Measurements from ENCODE around the gene PKP1.
A peak's percentile ranks its signal among the peaks of the same experiment; 100 is the strongest.

PKP1 gene

DNA sequence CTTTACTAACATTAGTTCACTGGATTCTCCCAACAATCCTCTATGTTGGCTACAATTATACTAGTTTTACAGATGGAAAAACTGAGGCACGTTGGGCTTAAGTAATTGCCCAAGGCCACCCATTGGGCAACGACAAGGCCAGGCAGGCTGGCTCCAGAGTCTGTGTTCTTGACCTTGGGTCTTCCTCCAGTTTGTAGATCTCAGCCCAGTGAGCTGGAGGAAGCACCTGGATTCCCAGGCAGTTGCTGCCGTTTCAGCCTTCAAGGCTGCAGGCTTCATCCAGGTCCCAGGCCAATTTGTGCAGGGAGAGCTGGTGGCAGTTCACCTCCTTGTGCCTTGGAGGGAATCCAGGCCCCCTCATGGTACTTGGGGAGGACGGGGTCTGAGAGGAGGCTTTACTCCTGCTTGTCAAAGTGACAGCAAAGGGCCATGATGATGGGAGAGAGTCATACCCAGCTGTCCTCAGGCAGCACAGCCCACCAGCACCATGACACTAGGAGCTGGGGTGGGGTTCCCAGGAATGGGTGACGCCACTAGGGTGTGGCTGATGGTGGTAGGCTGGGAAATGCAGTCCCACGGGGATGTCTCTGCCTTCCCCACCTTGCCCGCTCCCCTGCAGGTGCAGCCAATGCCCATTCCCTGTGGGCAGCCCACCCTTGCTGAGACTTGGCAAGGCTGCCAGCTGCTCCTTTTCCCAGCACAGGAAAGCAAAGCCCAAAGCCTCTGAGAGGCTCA, 27.1 kb downstream of the PKP1 start:
- no peak for DNase-seq

DNA sequence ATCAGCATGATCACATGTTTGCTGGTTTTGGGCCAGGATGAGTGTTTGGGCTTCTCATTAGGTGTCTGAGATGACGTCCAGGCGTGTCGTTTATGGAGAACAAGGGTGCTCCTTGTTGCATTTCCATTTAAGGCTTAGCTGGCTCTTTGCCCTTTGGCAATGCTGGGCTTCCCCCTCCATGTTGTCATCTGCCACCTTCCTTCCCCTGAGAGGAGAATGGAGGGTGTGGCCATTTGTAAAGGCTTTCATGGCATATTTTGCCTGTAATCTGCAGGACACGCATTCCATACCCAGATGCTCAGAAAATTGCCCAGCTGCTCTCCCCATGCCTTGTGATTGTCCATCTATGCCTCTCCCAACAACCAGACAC, 27.7 kb downstream of the PKP1 start:
- DNase-seq = peak; percentile 88

DNA sequence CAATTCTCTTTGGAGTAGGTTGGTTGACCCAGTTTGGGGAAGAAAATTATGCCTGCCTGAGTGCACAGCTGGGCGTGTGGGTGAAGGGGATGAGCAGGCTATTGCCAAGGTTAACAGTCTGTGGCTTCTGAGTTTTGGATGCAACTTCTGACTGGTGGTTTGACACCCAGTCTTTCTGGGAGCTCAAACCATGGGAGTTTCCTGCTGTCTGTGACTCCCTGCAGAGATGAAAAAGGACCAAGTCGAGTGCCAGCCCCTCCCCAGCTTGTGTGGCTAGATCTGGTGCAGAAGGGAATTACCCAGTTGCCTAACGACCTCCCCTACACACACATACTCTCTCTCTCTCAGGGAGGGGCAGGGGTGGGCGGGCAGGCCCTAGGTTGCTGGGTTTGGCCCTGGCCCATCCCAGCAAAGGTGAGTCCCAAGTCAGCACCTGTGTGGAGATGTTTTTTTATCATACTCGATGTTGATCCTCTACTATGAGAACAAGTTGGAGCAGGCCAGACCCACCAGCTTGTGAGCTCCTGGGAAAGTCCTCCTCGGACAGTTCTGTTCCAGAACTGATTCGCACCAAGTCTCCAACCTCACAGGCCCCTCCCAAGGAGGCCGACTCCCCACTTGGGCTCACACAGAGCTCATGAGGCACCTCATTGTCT, 28.2 kb downstream of the PKP1 start:
- DNase-seq = no peak

DNA sequence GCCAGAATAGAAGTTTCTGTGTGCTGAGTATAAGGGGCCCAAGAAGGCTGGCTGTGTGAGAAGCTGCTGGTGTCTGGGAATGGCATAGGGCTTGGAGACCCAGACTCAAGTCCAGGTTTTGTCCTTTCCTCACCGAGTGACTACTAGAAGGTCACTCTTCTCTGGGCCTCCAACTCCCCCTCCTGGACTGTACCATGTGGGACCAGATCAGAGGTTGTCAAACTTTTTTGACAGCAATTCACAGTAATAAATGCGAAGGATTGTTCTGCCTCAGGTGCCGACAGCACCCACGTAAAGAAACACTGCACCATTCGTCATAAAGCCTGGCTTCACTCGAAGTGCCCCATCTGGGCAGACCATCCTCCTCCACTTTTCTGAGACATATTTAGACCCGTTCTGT, 29.0 kb downstream of the PKP1 start:
- no peak for DNase-seq

DNA sequence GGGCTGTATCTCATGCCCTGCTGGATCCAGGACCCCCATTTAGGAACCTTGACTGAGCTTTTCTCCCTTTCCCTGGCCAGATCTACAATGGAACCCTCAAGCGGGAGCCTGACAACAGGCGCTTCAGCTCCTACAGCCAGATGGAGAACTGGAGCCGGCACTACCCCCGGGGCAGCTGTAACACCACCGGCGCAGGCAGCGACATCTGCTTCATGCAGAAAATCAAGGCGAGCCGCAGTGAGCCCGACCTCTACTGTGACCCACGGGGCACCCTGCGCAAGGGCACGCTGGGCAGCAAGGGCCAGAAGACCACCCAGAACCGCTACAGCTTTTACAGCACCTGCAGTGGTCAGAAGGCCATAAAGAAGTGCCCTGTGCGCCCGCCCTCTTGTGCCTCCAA, 29.8 kb downstream of the PKP1 start:
- DNase-seq = no peak

DNA sequence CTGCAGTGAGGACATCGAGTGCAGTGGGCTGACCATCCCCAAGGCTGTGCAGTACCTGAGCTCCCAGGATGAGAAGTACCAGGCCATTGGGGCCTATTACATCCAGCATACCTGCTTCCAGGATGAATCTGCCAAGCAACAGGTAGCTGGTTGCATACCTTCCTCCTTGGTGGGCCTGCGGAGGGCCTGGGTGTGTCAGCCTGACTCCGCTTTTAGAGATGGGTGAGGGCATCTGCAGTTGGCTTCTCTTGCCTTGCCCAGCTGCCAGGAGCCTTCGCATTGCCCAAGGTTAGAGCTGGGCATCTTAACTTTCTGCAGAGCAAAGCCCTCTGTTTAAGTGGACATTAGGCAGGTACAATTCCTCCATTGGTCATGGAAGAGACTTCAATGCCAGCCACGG, 33.2 kb downstream of the PKP1 start:
- DNase-seq = no peak

DNA sequence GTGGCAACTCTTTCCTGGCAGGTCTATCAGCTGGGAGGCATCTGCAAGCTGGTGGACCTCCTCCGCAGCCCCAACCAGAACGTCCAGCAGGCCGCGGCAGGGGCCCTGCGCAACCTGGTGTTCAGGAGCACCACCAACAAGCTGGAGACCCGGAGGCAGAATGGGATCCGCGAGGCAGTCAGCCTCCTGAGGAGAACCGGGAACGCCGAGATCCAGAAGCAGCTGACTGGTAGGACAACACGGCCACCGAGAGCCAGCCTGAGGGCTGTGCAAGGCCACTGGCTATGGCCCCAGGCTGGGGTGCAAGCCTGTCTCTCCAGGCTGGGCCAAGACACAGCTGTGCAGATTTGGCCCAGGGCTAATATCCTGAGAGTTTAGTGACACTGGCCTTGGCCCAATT, 34.2 kb downstream of the PKP1 start:
- no peak for DNase-seq

DNA sequence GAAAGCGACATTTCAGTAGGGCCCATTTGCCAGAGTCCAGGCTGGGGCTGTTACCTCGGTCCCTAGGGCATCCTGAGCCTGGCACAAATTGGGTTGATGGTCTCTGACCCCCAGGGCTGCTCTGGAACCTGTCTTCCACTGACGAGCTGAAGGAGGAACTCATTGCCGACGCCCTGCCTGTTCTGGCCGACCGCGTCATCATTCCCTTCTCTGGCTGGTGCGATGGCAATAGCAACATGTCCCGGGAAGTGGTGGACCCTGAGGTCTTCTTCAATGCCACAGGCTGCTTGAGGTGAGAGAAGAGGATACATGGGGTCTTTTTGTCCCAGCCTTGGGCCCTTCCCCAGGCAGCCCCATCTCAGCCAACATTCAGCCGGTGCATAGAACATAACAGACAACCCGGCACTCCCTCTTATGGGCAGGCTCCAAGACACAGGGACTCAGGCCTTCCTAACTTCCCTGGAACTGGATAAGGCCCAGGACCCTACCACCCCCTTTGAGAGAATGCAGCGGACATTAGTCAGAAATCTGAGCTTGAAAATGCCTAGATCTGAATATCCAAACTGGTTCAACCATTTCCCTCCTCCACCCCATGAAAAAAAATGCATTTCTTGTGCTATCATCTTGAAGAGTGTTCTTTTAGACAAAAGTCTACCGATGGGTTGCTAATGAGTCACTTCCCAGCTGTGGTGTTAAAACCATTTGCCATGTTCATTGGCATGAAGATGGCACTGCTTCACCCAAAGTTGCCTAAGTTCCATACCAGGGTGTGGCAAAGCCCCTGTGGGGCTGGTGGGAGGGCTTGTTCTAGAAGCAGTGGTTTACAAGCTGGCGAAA, 35.4 kb downstream of the PKP1 start:
- DNase-seq = no peak

DNA sequence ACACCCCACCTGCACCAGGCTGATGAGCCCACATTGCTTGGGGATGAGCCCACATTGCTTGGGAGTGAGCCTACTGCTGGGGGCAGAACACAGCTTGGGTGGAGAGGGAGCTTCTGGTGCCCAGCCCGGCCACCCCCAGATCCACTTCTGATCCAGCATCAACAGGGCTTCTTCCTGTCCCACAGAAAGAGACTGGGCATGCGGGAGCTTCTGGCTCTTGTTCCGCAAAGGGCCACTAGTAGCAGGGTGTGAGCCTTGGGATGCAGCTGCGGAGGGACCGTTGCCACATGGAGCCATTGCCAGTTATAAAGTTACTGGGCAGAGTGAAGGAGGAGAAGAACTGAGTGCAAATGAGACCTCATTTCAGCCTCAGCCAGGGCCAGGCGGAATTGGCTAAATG, 36.3 kb downstream of the PKP1 start:
- no peak for DNase-seq

DNA sequence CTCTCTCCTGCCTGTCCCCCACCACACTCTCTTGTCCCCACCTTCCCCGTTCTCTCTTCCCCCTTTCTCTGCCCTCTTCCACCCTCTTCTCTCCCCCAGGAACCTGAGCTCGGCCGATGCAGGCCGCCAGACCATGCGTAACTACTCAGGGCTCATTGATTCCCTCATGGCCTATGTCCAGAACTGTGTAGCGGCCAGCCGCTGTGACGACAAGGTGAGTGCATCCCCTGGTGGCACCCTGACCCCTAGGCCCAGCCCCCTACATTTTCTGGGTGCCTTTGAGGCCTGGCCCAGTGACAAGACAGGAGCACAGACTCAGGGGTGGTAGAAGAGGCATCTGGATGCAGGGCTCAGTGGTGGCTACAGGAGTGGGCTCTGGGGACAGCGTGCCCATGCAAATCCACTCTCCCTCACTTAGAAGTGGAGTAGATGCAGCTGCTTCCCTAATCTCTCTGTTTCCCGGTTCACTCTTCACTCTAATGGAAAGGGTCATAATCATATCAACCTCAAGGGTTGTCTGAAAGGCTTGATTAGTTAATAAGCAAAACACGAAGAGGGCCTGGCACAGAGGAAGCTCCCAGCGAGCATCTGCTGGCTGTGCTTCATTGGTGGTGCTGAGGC, 37.0 kb downstream of the PKP1 start:
- DNase-seq = no peak

DNA sequence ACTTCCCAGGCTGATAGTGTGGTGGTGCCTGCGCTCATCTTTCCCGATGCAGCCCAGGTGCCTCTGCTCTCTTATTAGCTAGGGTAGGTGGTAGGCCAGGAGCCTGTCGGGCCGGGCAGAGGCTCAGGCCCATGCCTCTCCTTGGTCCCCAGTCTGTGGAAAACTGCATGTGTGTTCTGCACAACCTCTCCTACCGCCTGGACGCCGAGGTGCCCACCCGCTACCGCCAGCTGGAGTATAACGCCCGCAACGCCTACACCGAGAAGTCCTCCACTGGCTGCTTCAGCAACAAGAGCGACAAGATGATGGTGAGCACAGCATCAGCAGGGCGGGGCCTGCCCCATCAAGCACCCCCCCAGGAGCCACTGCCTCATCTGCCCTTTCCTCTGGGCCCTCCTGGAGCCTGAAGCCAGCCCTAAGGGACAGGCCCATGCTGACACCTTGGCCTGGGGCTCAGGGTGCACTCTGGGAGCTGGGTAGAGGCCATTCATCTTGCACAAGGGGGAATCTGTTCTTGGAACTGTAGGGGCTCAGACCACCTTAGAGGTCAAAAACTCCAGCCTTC, 38.6 kb downstream of the PKP1 start:
- DNase-seq = no peak

DNA sequence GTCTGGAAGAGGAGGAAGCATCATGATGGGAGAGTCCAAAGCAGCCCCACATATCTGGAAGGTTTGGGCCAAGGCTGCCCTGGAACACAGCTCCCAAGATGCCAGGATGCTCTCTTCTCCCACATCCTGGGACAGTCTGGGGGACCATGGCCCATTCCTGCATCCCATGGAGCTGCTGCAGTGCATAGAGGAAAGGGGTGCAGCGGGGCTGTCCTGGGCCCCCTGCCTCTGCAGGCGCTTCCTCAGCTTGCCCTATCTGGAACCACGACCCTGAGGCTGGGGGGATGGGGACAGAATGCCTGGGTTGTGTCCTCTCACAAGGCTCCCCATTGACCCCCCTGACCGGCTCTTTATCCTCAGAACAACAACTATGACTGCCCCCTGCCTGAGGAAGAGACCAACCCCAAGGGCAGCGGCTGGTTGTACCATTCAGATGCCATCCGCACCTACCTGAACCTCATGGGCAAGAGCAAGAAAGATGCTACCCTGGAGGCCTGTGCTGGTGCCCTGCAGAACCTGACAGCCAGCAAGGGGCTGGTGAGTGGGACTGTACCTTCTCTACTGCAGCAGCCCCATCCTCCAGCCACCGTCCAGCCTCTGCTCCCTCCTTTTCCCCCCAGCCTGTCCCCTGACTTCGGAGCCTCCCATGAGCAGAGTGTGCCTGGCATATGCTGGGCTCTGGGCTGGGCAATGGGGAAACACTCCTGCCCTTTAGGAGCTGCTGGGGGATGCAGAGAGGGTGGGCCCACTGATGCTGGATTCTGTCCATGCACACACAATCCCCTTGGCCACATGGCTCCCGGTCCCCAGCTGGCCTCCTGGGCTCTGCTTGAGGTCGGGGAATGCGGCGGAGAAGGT, 39.6 kb downstream of the PKP1 start:
- no peak for DNase-seq

DNA sequence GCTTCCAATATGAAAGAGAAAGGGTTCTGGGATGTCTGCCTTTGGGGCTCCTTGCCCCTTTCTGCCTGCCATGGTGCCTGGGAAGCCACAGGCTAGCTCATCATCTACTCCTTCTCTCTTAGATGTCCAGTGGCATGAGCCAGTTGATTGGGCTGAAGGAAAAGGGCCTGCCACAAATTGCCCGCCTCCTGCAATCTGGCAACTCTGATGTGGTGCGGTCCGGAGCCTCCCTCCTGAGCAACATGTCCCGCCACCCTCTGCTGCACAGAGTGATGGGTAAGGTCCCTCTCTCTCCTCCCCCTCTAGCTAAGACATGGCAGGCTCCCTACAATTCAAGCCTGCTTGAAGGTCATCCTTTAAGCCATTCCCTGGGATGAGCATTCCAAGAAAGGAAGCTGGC, 41.0 kb downstream of the PKP1 start:
- DNase-seq = no peak

DNA sequence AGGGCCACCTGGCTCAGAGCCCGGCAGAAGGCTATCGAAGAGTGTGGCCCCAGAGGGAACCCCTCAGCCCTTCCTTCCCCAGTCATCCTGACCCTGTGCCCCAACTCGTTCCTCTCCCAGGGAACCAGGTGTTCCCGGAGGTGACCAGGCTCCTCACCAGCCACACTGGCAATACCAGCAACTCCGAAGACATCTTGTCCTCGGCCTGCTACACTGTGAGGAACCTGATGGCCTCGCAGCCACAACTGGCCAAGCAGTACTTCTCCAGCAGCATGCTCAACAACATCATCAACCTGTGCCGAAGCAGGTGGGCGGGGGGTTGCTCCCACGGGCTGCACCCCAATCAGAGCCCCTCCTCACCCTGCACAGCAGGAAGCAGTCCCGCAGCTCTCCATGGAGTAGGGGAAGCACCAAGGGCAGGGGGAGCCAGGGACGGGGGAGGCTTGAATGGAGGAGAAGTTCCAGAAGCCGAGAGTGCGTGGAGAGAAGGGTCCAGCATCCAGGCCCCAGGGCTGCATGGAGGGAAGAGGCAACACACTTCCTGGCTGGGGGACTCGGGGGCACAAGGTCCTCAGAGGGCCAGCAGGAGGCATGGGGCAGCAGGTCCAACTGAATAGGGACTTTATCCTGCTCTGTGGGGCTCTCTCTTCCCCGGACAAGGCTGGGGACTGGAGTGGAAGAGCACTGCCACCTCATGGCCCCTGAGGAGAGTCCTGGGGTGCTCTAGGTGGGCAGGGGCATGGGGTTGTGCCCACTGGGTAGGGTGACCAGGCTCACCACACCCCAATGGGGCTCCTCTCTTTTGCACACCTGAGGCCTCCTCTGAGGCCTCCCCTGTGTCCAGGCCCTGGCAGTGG, 41.7 kb downstream of the PKP1 start:
- no peak for DNase-seq

DNA sequence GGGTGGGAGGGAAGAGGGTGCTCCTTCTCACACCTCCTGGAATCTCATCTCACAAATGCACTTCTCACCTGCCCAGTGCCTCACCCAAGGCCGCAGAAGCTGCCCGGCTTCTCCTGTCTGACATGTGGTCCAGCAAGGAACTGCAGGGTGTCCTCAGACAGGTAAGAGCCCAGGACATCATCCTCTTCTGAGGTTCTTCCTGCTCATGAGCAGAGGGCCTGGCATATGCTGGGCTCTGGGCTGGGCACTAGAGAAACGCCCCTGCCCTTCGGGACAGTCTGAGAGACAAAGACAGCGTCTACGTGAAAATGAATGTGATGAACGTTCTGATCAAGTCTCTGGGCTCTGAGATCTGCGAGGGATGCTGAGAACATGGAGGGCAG, 42.4 kb downstream of the PKP1 start:
- DNase-seq = no peak

DNA sequence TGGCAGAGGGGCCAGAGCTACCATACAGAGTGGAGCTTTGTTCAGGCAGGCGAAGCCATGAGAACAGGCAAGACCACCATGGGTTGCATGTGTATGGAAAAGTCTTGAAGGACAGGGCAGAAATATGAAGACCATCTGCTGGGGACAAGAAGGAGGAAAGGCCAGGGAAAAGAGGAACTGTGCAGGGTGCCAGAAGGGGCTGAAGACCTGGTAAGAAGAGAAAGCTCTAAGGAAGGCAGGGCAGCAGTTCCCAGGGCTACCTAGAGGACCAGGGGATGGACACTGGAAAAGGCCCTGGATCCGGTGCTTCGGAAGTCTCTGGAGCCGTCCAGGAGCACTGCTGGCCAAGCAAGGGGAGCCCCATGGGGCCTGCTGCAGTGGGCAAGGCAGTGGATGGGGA, 43.4 kb downstream of the PKP1 start:
- no peak for DNase-seq

DNA sequence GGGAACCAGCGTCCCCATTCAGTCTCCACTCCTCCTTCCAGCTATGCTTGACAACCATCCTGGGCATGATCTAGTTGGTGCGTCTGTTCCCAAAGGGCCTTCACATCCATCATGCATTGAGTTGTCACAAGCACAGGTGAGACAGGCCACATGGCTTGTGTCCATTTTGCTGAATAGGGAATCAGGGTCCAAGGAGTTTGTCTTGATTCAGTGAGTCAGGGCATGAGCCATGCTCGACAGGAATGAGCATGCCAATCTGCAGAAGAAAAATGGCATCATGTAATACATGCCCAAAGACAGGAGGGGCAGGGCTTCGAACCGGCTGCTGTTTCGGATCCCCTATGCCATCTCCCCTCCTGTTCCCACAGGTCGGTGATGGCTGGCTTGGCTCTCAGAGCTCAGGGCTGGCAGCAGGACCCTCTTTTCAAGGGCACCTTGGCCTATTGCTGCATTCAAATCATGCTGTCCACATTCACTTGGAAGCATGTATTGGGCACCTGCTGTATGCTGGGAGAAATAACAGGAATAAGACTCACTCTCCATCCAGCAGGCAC, 44.5 kb downstream of the PKP1 start:
- DNase-seq = no peak

DNA sequence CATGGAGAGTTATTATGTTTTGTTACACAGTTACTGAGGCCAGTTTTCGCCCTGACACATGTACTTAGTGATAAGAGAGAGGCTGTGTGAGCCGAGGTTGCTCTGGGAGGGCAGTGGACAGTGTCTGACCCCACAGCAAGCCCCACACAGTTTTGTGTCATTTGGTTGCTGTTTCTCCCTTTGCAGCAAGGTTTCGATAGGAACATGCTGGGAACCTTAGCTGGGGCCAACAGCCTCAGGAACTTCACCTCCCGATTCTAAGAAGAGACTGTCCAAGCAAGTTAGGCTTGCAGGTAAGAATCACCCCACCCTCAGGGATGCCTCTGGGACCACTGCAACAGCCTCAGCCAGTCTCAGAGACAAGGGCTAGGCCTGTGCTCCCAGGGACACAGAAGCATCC, 45.3 kb downstream of the PKP1 start:
- DNase-seq = no peak

DNA sequence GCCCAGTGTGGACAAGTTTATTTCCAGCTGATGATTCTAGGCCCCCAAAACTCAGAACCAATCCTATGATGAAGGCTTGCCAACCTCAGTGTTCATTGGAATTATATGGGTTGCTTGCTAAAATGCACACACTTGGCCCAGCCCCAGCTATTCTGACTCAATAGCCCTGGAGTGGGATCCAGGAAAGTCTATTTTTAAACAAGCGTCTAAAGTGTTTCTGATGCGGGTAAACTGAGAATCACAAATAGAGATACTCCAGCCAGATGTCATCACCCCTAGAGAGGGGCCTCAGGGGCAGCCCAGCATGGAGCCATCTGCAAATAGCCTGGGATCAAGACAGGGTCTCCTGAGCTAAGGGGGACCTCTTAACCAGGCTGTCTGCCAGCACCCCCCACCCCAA, 46.0 kb downstream of the PKP1 start:
- no peak for DNase-seq

DNA sequence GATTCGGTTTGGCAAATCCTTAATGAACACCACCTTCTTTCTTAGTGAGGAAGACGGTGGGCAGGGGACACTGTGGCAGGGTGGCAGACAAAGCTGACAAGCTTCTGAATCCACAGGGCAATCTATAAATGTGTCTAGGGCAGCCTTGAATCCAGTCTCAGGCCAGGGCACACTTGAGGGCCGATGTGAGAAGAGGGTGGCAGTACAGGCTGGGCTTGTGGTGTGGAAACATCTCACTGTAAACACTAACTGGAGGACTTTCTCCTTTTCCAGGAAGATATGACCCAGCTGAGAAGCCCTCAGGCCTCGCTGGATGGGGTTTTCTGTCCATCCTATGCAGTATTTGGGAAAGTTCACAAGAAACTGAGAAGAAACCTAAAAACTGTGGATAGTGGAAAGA, 46.5 kb downstream of the PKP1 start:
- no peak for DNase-seq

DNA sequence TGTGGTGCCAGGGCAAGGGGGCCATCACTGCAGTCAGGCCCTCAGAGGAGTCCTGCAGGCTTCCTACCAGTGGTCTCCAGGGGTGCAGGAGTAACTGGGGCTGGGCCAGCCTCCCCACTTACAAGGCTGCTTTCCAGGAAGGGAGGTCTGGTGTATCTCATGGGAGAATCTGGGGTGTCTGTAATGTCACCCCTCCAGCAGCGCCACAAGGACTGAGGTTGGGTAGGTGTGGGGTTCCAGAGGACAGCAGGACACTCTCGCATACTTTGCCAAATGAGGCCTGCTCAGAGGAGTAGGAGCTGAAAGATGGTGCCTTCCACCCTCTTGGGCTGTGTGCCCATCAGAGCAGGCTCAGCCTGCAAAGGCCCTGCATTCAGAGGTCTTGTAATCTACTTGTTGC, 47.2 kb downstream of the PKP1 start:
- DNase-seq = no peak
